ENCODE results near the gene REV1.
A peak's percentile ranks its signal among the peaks of the same experiment; 100 is the strongest.
"Not testable (repeated sequence)": the region's sequence is repeated elsewhere in the genome, so short reads cannot be mapped to it uniquely, and the experiment has no call there.

REV1 gene

DNA sequence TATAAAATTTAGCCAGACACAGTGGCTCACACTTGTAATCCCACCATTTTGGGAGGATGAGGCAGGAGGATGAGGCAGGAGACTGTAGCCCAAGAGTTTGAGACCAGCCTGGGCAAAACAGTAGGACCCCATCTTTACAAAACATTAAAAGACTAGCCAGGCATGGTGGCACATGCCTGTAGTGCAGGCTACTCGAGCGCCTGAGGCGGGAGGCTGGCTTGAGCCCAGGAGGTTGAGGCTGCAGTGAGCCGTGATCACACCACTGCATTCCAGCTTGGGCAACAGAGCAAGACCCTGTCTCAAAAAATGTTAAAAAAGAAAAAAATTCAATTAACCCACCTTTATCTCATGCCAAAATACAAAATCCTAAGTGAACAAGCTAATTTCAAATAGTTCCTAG lies 4.0 kb downstream of the REV1 start:
- no peak for DNase-seq (ENCODE audit: low read depth)

- DNase-seq (ENCODE audit: low read depth) = no peak
These were observed 4.4 kb downstream of the REV1 start for GRCh38 chr2:99485411-99485810.

DNA sequence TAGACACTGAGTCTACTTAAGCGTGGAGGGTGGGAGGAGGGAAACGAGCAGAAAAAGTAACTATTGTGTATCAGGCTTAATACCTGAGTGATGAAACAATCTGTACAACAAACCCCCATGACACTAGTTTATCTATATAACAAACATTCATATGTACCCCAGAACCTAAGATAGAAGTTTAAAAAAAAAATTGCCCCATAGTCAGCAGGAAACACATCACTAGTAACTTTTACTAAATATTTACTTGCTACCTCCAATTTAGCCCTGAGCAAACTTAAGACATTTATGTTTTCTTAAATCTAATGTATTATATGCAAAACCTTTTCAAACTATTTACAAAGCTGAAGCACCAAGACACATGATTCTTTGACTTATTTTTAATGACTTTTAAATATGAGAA lies 5.6 kb downstream of the REV1 start:
- DNase-seq (ENCODE audit: low read depth) = no peak

DNA sequence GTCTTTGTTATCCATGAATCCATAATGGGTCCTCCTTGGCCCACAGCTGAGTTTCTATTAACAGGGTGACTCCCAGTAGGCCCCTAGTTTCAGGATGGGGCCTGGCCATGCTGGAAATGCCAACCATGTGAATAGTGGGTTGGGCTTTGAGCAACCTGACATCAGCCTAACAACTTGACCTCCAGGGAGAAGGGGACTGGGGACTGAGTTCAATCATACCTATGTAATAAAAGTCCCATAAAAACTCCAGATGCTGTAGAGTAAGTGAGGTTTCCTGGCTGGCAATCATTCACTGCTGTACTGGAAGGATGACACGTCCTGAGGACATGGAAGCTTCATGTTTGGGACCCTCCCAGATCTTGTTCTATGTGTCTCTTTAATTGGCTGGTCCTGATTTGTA lies 7.9 kb downstream of the REV1 start:
- DNase-seq (ENCODE audit: low read depth) = peak; percentile 46

GRCh38 chr2:99481527-99481926 lies 8.3 kb downstream of the REV1 start:
- DNase-seq (ENCODE audit: low read depth) = no peak

GRCh38 chr2:99480390-99480789 lies 9.4 kb downstream of the REV1 start:
- no peak for DNase-seq (ENCODE audit: low read depth)

DNA sequence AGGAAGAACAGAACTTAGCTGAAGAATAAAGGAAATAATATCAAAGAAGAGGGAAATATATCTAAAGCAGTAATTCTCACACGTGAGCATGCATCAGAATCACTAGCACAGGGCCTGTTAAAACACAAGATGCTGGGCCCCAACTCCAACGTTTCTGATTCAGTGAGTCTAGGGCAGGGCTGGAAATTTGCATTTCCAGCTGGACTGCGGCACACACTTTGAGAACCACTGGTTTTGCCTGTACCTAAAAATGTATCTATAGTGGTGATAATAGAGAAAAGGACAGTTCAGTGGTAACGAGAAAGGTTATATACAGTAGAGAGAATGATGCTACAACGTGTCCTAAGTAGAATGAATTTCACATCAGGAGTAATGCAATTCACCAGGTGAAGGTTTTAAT lies 11.2 kb downstream of the REV1 start:
- DNase-seq (ENCODE audit: low read depth) = no peak

DNA sequence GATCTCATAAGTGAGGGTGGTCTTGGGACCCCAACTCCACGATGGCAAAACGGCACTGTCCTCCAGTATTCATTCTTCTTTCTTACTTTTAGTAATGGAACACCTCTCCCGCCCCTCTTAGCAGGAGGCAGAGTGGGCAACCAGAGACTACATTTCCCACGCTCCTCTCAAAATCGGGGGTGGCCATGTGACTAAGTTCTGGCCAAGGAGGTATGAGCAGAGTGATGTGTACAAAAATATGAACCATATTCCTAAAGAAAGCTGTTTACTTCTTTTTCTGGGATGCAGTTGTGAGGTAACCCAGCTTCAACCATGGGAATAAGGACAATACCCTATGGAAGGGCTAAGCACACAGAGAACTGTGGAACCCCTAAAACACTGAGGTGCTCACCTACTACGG lies 12.8 kb downstream of the REV1 start:
- no peak for DNase-seq (ENCODE audit: low read depth)

DNA sequence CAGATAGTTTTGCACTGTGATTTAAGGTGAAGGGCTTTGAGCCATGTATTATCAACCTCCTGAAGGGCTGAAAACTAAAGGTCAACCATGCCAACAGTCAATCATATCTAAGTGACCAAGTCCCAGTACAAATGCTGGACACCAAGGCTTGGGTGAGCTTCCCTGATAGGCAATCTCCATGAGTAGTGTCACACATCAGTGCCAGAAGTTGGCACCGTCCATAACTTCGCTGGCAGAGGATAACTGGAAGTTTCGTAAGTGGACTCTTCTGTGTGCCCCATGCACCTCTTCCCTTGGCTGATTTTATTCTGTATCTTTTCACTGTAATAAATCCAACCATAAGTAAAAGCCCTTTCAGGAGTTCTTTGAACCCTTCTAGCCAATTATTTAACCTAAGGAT lies 13.2 kb downstream of the REV1 start:
- no peak for DNase-seq (ENCODE audit: low read depth)

GRCh38 chr2:99475095-99475494 lies 14.7 kb downstream of the REV1 start:
- not testable (repeated sequence) for DNase-seq (ENCODE audit: low read depth)

DNA sequence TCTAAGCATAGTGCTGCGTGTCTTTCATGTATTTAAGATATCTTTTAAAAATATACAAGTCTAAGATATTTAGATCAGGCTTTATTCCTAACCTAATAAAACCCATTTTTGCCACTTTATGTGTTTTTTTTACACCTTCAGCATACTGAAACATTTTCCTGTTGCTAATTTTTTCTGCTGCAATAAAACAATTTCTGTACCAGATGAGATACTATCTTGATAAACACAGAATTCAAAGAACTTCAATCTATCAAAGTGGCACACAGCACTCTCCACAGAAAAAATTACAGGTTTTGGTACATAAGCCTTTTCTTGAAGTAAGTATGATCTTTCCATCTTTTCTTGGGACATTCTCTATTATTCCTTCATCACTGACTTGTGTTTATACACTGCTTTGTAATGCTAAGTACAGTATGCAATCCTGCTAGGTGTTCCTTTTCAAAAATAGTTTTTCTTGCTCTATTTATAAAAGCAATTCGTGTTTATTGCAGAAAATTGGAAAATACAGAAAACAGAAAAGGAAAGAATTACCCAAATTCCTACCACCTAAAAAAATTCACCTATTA lies 16.2 kb downstream of the REV1 start:
- DNase-seq (ENCODE audit: low read depth) = no peak

- no peak for DNase-seq (ENCODE audit: low read depth)
These were observed 17.2 kb downstream of the REV1 start for GRCh38 chr2:99472600-99472960.

DNA sequence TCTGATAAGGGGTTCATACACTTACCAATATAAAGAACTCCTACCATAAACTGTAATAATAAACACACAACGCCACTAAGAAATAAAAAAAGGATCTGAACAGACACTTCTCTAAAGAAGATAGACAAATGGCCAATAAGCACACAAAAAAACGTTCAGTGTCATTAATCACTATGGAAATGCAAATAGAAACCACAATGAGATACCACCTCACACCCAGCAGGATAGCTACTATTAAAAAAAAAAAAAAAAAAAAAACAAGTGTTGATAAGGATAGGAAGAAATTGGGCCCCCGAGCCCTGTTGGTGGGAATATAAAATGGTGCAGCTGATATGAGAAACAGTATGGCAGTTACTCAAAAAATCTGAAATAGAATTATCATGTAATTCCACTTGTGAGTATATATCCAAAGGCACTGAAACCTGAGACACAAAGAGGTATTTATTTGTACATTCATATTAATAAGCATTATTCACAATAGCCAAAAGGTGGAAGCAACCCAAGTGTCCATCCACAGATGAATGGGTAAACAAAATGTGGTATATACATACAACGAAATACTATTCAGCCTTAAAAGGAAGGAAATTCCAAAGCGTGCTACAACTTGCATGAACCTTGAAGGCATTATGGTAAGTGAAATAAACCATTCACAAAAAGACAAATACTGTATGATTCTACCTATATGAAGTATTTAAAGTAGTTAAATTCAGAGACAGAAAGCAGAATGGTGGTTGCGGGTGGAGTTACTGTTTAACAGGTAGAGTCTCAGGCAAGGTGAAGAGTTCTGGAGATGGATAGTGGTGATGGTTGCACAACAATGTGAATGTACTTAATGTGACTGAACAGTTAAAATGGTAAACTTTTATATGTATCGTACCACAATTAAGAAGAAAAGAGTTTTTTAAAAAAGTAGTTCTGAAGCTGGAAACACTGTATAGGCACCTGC lies 17.9 kb downstream of the REV1 start:
- DNase-seq (ENCODE audit: low read depth) = no peak

DNA sequence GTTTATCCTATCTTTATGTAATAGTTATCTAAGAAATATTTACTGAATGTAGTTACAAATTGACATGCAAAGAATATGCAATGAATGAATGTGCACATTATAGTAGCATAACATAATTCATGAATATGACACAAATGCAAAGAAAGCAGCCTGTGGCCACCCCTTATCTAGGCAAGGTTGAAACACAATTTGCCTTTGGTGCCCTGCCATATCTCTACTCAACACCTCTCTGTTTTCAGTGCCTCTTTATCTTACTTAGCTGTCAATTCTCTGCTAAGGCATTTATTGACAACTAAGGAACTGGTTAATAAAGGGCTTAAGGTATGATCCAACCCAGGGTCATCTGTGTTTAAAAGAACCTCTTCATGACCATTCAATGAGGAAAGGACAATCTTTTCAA lies 18.9 kb downstream of the REV1 start:
- no peak for DNase-seq (ENCODE audit: low read depth)

- not testable (repeated sequence) for DNase-seq (ENCODE audit: low read depth)
These were observed 19.4 kb downstream of the REV1 start for GRCh38 chr2:99470459-99470858.

- no peak for DNase-seq (ENCODE audit: low read depth)
These were observed 20.4 kb downstream of the REV1 start for GRCh38 chr2:99469394-99469793.

DNA sequence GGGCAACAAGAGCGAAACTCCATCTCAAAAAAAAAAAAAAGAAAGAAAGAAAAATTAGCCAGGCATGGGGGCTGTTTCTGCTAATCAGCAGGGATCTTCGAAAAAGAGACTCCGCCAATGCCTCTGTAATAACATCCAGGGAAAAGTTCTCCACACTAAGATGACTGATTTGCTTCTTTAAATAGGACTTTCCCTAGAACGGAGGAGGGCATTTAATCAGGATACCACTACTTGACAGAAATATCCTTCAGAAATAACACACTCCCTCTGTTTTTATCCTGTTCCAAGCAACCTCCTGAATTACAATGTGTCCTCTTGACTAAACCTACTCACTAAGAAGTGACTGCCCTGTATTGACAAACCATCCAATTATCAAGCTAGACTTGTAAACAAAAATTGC lies 21.7 kb downstream of the REV1 start:
- no peak for DNase-seq (ENCODE audit: low read depth)

GRCh38 chr2:99467390-99467789 lies 22.4 kb downstream of the REV1 start:
- DNase-seq (ENCODE audit: low read depth) = no peak

GRCh38 chr2:99461828-99462483 lies 27.9 kb downstream of the REV1 start:
- no peak for DNase-seq (ENCODE audit: low read depth)

DNA sequence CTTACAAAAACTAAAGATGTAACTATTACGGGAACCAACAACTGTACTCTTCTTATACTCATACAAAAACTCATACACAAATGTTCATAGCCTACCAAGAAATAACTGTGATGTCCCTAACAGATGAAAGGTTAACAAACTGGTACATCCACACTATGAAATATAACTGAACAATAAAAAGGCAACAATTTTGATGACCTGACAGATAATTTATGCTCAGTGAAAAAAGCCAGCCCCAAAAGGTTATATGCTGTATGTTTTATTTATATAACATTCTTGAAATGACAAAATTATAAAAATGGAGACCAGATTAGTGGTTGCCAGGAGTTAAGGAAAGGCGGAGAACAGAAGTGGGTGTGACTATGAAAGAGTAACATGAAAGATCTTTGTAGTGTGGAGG lies 31.3 kb downstream of the REV1 start:
- no peak for DNase-seq (ENCODE audit: low read depth)

- DNase-seq (ENCODE audit: low read depth) = no peak
These were observed 38.1 kb downstream of the REV1 start for GRCh38 chr2:99451686-99452085.

DNA sequence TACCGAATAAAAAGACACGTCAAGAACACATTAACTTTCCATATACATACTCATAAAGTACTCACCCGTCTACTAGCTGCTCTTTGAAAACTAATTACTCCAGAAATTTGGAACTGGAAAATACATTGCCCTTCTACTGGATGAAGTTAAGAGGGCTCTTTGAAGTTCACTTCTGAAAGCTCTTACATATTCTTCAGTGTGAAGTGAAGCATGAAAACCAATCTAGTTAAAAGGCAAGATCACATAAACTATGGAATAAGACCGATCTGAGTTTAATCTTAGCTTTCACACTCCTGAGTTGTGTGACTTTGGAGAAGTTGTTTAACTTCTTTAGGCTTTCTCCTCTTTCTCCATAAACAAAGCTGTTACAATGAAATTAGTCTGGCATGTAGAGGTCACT lies 38.5 kb downstream of the REV1 start:
- DNase-seq (ENCODE audit: low read depth) = no peak

- DNase-seq (ENCODE audit: low read depth) = no peak
These were observed 39.6 kb downstream of the REV1 start for GRCh38 chr2:99450199-99450598.
